PC-9 (cell line): Measurements from ENCODE around the gene MTCL1.

Experiments used
- CTCF ChIP-seq: fragments of 200-600 bp; sonication (generic); conservative IDR thresholded peaks from 2 replicates; pipeline ENCODE4 v1.6.1; 2017; ENCODE audit warnings: mixed run types, antibody characterized with exemption, mild to moderate bottlenecking, moderate library complexity
- EZH2 ChIP-seq: fragments of 200-600 bp; sonication (generic); IDR thresholded peaks from 2 replicates; pipeline ENCODE4 v1.8.0; 2017; ENCODE audit warnings: antibody characterized with exemption, low read depth

- TF ChIP-seq CTCF (no peak), EZH2 (no peak)
These were observed 115.7 kb downstream of the MTCL1 start for GRCh38 chr18:8821083-8821465.
